ENCODE results near the gene BCR.

DNA sequence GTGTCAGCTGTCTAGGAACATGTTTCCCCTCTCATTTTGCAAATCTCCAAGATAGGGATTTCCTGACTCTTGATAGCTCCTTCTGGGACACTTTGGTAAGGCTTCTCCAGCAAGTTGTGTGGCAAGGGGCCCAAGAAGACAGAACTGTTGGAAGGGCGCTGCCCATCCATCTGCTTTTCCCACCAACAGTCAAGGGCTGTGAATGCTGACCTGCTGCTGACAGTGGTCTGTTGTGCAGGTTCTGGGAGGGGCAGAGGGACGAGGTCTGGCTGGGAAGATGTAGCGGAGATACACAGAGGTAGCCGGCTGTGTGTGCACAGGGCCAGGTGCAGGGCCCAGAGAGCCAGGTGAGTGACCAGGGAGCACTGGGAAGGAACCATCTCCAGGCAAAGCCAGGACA, 12.2 kb downstream of the BCR start:
- TF ChIP-seq, protein P1, sequence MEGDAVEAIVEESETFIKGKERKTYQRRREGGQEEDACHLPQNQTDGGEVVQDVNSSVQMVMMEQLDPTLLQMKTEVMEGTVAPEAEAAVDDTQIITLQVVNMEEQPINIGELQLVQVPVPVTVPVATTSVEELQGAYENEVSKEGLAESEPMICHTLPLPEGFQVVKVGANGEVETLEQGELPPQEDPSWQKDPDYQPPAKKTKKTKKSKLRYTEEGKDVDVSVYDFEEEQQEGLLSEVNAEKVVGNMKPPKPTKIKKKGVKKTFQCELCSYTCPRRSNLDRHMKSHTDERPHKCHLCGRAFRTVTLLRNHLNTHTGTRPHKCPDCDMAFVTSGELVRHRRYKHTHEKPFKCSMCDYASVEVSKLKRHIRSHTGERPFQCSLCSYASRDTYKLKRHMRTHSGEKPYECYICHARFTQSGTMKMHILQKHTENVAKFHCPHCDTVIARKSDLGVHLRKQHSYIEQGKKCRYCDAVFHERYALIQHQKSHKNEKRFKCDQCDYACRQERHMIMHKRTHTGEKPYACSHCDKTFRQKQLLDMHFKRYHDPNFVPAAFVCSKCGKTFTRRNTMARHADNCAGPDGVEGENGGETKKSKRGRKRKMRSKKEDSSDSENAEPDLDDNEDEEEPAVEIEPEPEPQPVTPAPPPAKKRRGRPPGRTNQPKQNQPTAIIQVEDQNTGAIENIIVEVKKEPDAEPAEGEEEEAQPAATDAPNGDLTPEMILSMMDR (IDR thresholded peaks at IDR 0.05; ENCODE audit: insufficient read depth, low read length): no peak
- no peak for TF ChIP-seq POLR2AphosphoS5 (IDR thresholded peaks at IDR 0.05; ENCODE audit: low read depth)
- TF ChIP-seq GABPA (IDR thresholded peaks at IDR 0.05; ENCODE audit: low read depth): no peak
- TF ChIP-seq, protein P2, sequence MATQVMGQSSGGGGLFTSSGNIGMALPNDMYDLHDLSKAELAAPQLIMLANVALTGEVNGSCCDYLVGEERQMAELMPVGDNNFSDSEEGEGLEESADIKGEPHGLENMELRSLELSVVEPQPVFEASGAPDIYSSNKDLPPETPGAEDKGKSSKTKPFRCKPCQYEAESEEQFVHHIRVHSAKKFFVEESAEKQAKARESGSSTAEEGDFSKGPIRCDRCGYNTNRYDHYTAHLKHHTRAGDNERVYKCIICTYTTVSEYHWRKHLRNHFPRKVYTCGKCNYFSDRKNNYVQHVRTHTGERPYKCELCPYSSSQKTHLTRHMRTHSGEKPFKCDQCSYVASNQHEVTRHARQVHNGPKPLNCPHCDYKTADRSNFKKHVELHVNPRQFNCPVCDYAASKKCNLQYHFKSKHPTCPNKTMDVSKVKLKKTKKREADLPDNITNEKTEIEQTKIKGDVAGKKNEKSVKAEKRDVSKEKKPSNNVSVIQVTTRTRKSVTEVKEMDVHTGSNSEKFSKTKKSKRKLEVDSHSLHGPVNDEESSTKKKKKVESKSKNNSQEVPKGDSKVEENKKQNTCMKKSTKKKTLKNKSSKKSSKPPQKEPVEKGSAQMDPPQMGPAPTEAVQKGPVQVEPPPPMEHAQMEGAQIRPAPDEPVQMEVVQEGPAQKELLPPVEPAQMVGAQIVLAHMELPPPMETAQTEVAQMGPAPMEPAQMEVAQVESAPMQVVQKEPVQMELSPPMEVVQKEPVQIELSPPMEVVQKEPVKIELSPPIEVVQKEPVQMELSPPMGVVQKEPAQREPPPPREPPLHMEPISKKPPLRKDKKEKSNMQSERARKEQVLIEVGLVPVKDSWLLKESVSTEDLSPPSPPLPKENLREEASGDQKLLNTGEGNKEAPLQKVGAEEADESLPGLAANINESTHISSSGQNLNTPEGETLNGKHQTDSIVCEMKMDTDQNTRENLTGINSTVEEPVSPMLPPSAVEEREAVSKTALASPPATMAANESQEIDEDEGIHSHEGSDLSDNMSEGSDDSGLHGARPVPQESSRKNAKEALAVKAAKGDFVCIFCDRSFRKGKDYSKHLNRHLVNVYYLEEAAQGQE (IDR thresholded peaks at IDR 0.05; ENCODE audit: insufficient replicate concordance, low read depth): no peak
